NT2/D1 (cell line): Measurements from ENCODE around the gene NDST1.

ENCODE experiments used
- DNase-seq: peaks from one replicate; pipeline ENCODE4 v3.0.0-alpha.2; 2011; ENCODE audit warnings: low read depth, low spot score
- H3K27me3 ChIP-seq: 2 replicates; pipeline ENCODE4 v1.6.0; 2011; ENCODE audit warnings: mild to moderate bottlenecking; ENCODE audit not compliant: insufficient read length, insufficient read depth
- H3K36me3 ChIP-seq: 2 replicates; pipeline ENCODE4 v1.6.1; 2011; ENCODE audit warnings: mild to moderate bottlenecking, low read length, mixed read lengths; ENCODE audit not compliant: insufficient read depth, insufficient read length
- H3K4me1 ChIP-seq: 2 replicates; pipeline ENCODE4 v1.5.1; 2011; ENCODE audit not compliant: insufficient read depth, insufficient read length
- H3K4me3 ChIP-seq: 2 replicates; pipeline ENCODE4 v1.5.1; 2011; ENCODE audit warnings: low read depth; ENCODE audit not compliant: insufficient read length
- H3K9ac ChIP-seq: 2 replicates; pipeline ENCODE4 v1.6.0; 2011; ENCODE audit warnings: low read depth; ENCODE audit not compliant: insufficient read length
- H3K9me3 ChIP-seq: 2 replicates; pipeline ENCODE4 v1.5.1; 2011; ENCODE audit warnings: mild to moderate bottlenecking, low read length; ENCODE audit not compliant: insufficient read depth
- SUZ12 ChIP-seq: IDR thresholded peaks from 2 replicates; pipeline ENCODE4 v1.6.1; 2011; ENCODE audit not compliant: insufficient read length, insufficient read depth; ENCODE audit errors: extremely low read depth
- YY1 ChIP-seq: IDR thresholded peaks from 2 replicates; pipeline ENCODE4 v1.6.1; 2011; ENCODE audit not compliant: insufficient read length, insufficient read depth
- ZNF274 ChIP-seq: IDR thresholded peaks from 2 replicates; pipeline ENCODE4 v1.6.1; 2011; ENCODE audit warnings: mild to moderate bottlenecking, low read depth, low read length

The NDST1 gene

DNA sequence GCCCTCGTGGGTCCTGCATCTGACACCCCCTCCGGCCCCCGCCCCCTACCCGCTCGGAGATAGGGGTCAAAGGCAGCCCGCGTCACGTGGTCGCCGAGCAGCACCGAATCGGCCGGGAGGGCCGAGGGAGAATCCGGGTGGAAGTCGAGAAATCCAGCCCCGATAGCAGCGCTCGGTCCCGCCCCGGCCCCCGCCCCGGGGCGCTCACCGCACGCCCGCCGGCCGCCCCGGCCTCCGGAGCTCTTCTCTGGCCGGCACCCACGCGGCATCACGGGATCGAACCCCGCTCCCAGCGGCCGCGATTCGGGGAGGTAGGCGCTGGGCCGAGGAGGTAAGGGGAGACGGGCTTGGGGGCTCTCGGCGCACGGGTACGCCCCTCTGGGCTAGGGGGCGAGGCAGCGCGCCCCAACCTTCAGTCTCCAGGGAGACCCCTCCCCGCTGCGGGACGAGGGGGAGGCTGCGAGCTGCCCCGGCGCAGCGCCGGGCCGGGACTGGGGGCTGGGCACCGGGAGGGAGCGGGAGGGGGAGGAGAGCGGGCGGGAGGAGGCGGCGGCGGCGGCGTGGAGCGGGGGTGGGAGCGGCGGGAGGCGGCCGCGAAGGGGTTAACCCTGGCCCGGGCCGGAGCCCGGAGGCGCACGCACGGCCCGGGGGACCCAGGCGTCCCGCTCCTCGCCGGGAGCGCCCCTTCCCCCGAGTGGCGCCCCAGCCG lies 22.1 kb upstream of the NDST1 start:
- peaks cover 21% of the 10 kb centered on the region for H3K4me1 ChIP-seq
- DNase-seq = no peak
- TF ChIP-seq SUZ12 (no peak), YY1 (no peak), ZNF274 (no peak)
- H3K9me3 ChIP-seq = no peaks in the 10 kb centered on the region
- no peaks in the 10 kb centered on the region for H3K27me3 ChIP-seq
- H3K36me3 ChIP-seq = peaks cover 9% of the 10 kb centered on the region
- peak overlapping the region; percentile 95 for H3K9ac ChIP-seq
- H3K4me3 ChIP-seq = peak overlapping the region; percentile 75

DNA sequence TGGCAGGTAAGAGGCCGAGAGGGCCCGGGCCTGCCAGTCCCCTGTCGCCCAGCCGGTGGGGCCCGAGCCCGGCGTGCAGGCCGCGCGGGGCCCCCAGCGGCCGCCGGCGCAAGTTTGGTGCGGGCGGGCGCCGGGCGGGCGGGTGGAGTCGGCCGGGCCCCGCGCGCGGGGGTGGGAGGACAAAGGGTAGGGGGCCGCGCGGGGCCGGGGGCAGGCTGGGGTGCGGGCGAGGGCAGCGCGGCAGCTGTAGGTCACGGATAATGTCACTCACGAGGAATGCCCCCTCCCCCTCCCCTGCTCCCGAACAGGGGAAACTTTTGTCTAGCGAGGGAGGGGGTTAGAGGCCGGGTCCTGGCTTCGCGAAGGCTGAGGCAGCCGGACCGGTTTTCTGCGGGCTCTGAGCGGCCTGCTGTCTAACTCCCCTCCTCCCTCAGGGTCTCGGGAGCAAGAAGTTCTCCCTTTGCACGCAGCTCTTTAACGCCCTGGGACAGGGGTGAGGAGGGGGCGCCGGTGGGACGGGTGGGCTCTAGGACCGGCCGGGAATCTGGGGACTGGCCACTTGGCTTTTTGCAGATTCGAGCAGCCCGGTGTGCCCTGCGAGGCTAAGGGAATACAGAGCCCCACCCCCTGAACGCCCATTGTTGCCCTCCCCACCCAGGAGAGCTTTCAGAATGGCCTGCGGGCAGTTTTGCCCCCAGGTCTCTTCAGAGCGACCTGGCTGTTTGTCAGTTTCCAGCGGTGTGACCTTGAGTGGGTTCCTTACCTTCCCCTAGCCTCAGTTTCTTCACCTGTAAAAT lies 21.3 kb upstream of the NDST1 start:
- H3K9me3 ChIP-seq = no peaks in the 10 kb centered on the region
- peaks cover 16% of the 10 kb centered on the region for H3K36me3 ChIP-seq
- DNase-seq = no peak
- TF ChIP-seq SUZ12 (no peak), YY1 (no peak), ZNF274 (no peak)
- H3K9ac ChIP-seq = peak overlapping the region; percentile 95
- H3K27me3 ChIP-seq = no peaks in the 10 kb centered on the region
- H3K4me3 ChIP-seq = peak overlapping the region; percentile 75
- peaks cover 21% of the 10 kb centered on the region for H3K4me1 ChIP-seq

DNA sequence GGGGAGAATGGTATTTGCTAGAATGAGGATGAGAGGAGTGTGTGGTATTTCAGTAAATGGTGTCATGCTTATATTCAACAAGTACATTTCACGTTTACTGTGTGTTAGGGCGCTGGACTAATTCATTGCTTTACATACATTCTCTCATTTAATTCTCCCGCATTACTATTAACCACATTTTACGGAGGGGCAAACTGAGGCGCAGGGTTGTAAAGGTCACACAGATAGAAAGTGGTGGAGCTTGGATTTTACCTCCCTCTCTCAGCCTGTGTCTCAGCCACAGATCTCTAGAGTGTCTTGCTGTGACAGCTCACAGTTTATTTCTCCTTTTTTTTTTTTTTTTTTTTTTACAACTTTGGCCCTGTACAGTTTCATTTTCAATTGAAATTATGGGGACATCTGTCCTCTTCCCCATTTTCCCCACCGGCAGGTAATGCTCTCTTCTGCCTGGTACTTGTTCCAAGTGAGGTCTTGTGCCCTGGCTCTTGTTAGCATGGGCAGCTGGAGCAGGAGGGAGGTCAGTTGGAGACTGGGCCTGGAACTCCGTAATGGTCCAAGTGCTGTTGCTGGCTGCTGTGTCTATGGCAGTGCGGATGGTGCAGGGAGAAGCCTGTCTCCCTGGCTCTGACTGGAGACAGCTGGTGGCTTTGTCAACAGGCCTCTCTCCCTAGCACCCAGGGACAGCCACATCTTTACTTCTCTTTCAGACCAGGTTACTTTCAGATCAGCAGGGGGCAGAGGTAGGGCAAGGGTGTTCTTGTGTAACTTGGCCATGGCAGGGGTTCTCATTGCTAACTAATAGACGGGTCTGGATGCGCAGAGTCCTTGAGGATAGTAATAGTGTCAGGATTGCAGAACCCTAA lies 20.5 kb upstream of the NDST1 start:
- no peak for DNase-seq
- Histone ChIP-seq H3K4me3 (peak overlapping the region; percentile 19), H3K27me3 (no peaks in the 10 kb centered on the region), H3K9me3 (no peaks in the 10 kb centered on the region), H3K9ac (peak overlapping the region; percentile 29), H3K4me1 (peaks cover 21% of the 10 kb centered on the region), H3K36me3 (peaks cover 25% of the 10 kb centered on the region)
- TF ChIP-seq YY1 = no peak
- no peak for TF ChIP-seq ZNF274
- no peak for TF ChIP-seq SUZ12

DNA sequence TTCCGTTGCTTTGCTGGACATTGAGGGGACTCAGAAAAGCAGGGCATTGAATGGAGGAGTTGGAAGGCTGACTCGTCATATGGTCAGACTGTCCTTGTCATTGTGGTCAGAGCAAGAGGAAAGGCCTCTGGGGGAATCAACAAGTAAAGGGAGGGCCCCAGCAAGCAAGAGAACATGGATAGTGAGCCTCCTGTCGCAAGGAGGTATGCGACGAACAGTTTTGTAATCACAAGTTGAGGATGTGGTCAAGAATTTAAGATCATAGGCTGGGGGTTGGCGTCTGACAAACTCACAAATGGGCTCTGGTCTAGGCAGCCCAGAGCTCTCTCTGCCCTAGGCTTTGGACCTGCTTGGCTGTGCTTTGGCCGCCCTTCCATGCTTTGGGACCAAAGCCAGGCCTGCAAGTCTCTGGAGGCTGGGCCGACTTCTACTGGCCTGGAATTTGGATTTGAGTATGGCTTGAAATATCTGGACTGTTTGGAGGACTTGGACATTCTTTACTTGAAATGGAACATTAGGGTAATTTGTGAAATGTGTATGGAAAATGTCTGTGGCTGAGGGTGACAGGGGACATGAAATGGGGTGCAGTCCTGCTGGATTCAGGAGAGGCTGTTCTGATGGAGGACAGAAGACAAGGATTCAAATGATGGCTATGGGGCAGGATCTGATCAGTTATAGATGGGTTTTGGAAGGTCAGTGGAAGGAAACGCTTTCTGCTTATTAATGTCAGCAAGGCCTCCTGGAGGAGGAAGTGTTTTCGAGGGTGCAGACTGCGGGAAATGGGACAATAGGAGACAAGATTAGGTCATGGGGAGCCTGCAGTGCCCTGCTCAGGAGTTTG lies 19.2 kb upstream of the NDST1 start:
- Histone ChIP-seq H3K9me3 (no peaks in the 10 kb centered on the region), H3K27me3 (no peaks in the 10 kb centered on the region), H3K9ac (peak overlapping the region; percentile 12), H3K36me3 (peaks cover 33% of the 10 kb centered on the region), H3K4me3 (no peak overlapping the region), H3K4me1 (peaks cover 17% of the 10 kb centered on the region)
- no peak for DNase-seq
- no peak for TF ChIP-seq ZNF274
- no peak for TF ChIP-seq YY1
- no peak for TF ChIP-seq SUZ12

DNA sequence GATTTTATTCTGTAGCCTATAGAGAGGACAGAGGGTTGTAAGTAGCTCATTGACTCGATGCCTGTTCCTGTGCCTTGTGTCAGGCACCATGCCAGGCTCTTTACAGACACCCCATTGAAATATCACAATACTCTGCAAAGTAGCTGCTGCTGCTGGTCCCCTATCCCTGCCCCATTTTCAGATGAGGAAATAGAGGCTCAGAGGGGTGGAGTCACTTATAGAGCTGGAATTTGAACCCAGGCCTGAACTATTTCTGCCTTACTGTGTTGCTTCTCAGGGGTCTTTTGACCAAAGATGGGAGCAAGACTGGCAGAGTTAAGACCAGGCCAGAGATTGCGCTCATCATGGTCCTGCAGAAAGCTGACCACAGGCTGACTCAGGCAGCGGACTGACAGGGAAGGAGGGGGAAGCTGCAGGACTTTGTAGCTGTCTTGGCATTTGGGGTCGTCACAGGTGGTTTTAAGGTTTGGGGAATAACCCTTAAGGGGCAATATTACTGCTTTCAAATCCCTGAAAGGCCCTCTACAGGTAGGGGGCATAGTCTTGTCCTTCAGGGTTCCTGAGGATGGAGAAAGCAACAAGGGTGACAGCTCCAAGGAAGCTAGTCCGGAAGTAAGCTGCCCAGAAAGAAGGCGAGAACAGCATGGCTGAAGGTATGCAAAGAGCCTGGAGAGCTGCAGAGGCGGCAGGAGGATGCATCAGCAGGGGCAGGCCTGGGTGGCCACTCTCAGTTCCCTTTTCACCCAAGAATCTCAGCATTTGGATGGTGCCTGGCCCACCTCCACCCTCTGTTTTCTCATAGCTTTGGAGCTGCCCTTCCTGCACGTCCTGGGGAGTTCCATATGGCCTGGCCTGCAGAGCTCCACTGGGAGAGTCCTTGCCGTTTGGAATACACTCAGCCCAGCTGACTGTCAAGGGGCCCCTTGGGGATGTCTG lies 18.3 kb upstream of the NDST1 start:
- no peak overlapping the region for H3K4me3 ChIP-seq
- no peaks in the 10 kb centered on the region for H3K9me3 ChIP-seq
- DNase-seq = no peak
- peaks cover 17% of the 10 kb centered on the region for H3K4me1 ChIP-seq
- H3K9ac ChIP-seq = no peak overlapping the region
- TF ChIP-seq SUZ12 (no peak), YY1 (no peak), ZNF274 (no peak)
- peaks cover 34% of the 10 kb centered on the region for H3K36me3 ChIP-seq
- no peaks in the 10 kb centered on the region for H3K27me3 ChIP-seq
